HG03108 (cell line): ENCODE measurements around the gene PPP1R1C.

Source experiments
- ATAC-seq: cut with Tn5 transposase; IDR thresholded peaks from one replicate; pipeline ENCODE4 v1.9.1; 2021; ENCODE audit warnings: moderate library complexity; ENCODE audit not compliant: unreplicated experiment

The PPP1R1C gene

GRCh38 chr2:181971032-181971431, 14.6 kb upstream of the PPP1R1C start:
- no peak for ATAC-seq

GRCh38 chr2:181972431-181973170, 13.1 kb upstream of the PPP1R1C start:
- ATAC-seq, result no peak

GRCh38 chr2:181973171-181973783, 12.4 kb upstream of the PPP1R1C start:
- no peak for ATAC-seq

DNA sequence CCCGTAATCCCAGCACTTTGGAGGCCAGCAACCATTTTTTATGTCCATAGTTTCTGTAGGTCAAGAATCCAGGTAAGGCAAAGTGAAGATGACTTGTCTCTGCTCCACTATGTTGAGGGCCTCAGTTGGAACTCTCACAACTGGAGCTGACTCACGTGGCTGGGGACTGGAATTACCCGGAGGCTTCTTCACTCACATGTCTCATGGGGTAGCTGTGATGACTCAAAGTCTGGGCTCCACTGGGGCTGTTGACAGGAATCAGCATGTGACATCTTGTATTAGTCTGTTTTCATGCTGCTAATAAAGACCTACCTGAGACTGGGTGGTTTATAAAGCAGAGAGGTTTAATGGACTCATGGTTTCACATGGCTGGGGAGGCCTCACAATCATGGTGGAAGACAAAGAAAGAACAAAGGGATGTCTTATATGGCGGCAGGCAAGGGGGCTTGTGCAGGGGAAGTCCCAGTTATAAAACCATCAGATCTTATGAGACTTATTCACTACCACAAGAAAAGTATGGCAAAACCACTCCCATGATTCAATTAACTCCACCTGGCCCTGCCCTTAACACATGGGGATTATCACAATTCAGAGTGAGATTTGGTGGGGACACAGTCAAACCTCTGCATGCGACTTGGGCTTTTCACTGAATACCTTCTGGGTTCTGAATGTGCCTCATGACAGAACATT, 7.8 kb upstream of the PPP1R1C start:
- no peak for ATAC-seq

- no peak for ATAC-seq
Measured at GRCh38 chr2:181978351-181979150, 7.1 kb upstream of the PPP1R1C start.

DNA sequence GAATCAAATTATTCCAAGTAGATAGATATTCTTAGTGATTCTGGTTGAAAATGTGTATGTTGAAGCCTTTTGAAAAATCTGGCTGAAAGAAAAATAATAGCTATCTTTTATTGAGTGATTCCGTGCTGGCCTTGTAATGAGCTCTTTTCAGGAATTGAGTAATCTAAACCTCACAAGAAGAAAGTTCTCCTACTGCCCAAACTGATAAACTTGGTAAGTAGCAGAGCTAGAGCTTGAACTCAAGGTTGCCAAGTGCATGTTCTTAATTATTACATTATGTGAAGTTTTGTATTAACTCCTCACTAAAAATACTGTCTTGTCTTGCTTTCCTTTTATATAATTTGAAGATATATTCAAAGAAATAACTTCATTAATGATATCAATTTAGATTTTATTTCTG, 1.6 kb upstream of the PPP1R1C start:
- no peak for ATAC-seq

- no peak for ATAC-seq
Measured at GRCh38 chr2:181984814-181985631, 630 bp upstream of the PPP1R1C start.

GRCh38 chr2:181988154-181988924, 2.7 kb downstream of the PPP1R1C start:
- ATAC-seq, result no peak

DNA sequence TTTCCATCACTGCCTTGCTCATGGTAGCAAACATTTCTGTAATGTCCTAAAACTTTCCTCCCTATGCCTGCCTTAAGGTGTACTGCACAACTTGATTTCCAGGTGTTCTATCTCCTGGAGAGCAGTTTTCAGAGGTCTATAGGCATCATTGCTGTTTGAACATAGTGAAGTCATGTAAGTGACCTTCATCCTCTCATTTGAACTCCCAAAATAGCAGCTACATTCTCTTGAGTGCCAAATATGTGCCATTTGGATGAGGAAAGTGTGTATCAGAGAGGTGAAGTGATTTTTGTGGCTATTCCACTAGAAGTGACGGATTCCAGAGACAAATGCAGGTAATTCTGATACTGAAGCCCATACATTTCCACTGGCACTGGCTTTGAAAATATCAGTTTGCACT, 3.4 kb downstream of the PPP1R1C start:
- no peak for ATAC-seq

- ATAC-seq, result peak; percentile 95
Measured at GRCh38 chr2:181991171-181991885, 5.7 kb downstream of the PPP1R1C start.

GRCh38 chr2:181992776-181993175, 7.1 kb downstream of the PPP1R1C start:
- ATAC-seq, result peak; percentile 87

DNA sequence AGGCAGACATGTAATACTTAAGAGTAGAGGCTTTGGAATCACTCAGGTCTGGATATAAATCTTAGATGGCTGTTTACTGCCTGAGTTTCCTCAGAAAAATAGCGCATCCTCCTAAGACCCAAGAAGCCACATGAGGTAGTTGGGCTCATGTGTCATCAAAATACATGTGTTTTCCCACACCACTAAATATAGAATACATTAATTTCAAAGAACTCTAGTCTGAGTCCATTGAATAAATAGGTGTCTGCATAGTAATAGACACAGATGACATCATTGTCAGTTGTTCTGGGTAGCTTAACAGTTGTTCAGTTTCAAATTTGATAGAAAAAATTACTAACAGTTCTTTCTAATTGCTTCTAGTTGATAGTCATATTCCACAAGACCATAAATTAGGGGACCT, 9.6 kb downstream of the PPP1R1C start:
- no peak for ATAC-seq

DNA sequence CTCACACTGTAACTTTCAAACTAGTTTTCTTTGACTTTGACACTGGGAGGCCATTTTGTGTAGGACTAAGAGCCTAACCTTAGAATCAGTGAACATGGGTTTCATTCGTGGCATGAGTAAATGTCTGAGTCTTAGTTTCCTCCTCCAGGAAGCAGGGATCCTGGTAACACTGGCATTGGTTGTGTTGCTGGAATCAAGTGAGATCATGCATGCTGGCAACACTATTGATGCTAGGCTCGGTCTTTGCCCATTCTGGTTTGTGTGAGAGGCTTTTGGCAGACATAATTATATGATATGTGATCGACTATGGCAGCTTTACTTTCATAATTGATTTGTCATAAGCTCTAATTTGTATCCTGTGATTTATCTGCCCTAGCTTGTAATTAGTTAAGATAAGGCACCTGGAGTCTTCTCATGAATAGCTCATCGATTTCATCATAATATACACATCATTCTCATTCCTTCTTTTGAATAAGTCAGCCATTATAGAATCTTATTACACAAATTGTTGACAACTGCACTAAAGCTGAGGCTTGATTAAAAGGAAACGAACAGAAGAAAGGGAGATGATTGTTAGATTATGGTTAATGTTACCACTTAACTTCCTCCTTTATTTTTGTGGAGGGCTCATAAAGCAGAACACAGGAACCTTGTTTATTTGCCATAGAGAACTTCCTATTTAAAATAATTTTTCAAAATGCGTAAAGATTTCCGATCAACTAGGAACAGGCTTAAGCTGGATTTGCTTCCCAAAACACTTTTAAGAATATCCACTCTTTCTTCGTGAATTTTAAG, 12.6 kb downstream of the PPP1R1C start:
- ATAC-seq, result no peak

GRCh38 chr2:181998891-181999654, 13.4 kb downstream of the PPP1R1C start:
- no peak for ATAC-seq

- ATAC-seq, result no peak
Measured at GRCh38 chr2:181999911-182000310, 14.3 kb downstream of the PPP1R1C start.

DNA sequence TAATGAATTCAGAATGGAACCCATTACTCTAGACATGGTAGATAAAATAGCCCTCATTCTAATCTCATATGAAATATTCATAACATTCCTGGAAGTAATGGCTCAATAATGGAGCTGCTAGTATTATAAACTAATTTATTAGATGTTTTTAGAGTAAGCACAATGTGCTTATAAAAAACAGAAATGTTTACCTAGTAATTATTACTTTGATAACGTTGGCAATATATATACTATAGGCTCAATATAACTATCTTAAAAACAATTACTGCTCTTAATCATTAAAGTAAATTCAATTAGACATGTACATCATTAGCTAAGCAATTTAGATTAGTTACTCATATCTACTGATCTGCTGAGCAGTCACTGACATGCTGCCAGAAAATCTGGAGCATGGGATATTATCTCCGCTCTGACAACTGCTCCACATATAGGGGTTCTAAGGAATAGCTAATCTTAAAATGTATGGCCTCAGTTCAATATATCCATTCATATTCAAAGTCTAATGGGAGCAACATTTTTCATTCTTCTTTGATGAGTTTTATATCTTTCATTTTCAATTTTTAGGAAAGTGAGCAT, 19.4 kb downstream of the PPP1R1C start:
- no peak for ATAC-seq
